HL-60 (cell line): ENCODE measurements around the gene SERPINF2.

Experiments used
- CTCF ChIP-seq: IDR thresholded peaks from one replicate; pipeline ENCODE4 v1.5.1; 2011; ENCODE audit warnings: low read length, control low read depth, inconsistent platforms; ENCODE audit not compliant: insufficient read depth
- POLR2AphosphoS5 ChIP-seq: IDR thresholded peaks from 2 replicates; pipeline ENCODE4 v1.6.1; 2012; ENCODE audit warnings: low read depth

- no peak for TF ChIP-seq CTCF
- TF ChIP-seq POLR2AphosphoS5: peak; percentile 57
These were observed 21.6 kb downstream of the SERPINF2 start for GRCh38 chr17:1764284-1764683.
